HepG2 (cell line): ENCODE measurements around the gene GCH1. TPM values are rescaled to one million over a fixed set of nuclear protein-coding genes. Genes with fewer than 3 reads are reported as not detected.

Experiments
- ATAC-seq: fragments of 200-7000 bp; cut with Tn5 transposase; 3 replicates; pipeline ENCODE4 v1.9.1; 2020; ENCODE audit warnings: mild to moderate bottlenecking, moderate library complexity
- BruUV-seq: library from RNA; stranded (reverse); fragments of 400-500 nt; replicated peaks from 2 replicates; lab custom pipeline; 2021; lab: Mats Ljungman, UMichigan
- CTCF ChIA-PET: fragments of 300-600 bp; formaldehyde crosslinking; extraction: SDS; loops from one replicate; lab custom pipeline; 2021; ENCODE audit warnings: low total read pairs, inconsistent platforms, low intra/inter-chr PET ratio; lab: Yijun Ruan, JAX
- POLR2A ChIA-PET: fragments of 350-600 bp; sonication (Branson Sonifier 250); formaldehyde crosslinking; loops from one replicate; lab custom pipeline; 2020; ENCODE audit warnings: antibody characterized with exemption, inconsistent platforms; lab: Yijun Ruan, JAX
- DNase-seq: peaks from one replicate; pipeline ENCODE4 v3.0.0-alpha.2; 2015; ENCODE audit warnings: low spot score
- FAIRE-seq: peaks from 3 replicates; lab custom pipeline; 2011; peaks lifted over from hg19 to GRCh38; lab: Jason Lieb, UNC
- H2AFZ ChIP-seq: one replicate; pipeline ENCODE4 v1.6.1; 2011; ENCODE audit warnings: low read length, inconsistent platforms
- H3K27ac ChIP-seq: fragments of 300-600 bp; 3 replicates; pipeline ENCODE4 v1.8.0; 2011; ENCODE audit warnings: mixed run types, mild to moderate bottlenecking, mixed read lengths, low read length, inconsistent platforms; ENCODE audit not compliant: insufficient read depth; ENCODE audit errors: extremely low read length
- H3K27me3 ChIP-seq, 2 experiments: fragments of 200-600 bp in 1 of 2; 2 replicates in 1 of 2; 3 replicates in 1 of 2; pipeline versions ENCODE4 v1.6.0 to v1.8.0; 2011; ENCODE audit warnings: low read length in 2 of 2, mild to moderate bottlenecking in 2 of 2, moderate library complexity in 2 of 2, inconsistent platforms in 1 of 2; ENCODE audit not compliant: insufficient read depth in 2 of 2, control insufficient read depth in 1 of 2
- H3K36me3 ChIP-seq, 2 experiments: fragments of 200-600 bp in 1 of 2; replicated peaks in 1 of 2; 2 replicates in 1 of 2; 3 replicates in 1 of 2; pipeline versions ENCODE4 v1.5.1 to v1.8.0; 2011; ENCODE audit warnings: low read length in 2 of 2, inconsistent platforms in 1 of 2; ENCODE audit not compliant: insufficient read depth in 2 of 2, control insufficient read depth in 1 of 2
- H3K4me1 ChIP-seq: 2 replicates; pipeline ENCODE4 v1.5.1; 2012; ENCODE audit warnings: low read length, inconsistent platforms; ENCODE audit not compliant: insufficient read depth
- H3K4me2 ChIP-seq: 2 replicates; pipeline ENCODE4 v1.6.0; 2011; ENCODE audit warnings: low read depth, low read length, inconsistent platforms
- H3K4me3 ChIP-seq, 3 experiments: fragments of 200-600 bp in 1 of 3; sonication (generic), shearing (Covaris generic) in 1 of 3; replicated peaks in 1 of 3; 2 replicates each; pipeline ENCODE4 v1.5.1; 2011 to 2016; ENCODE audit warnings: low read length in 3 of 3, inconsistent platforms in 2 of 3, low read depth in 2 of 3, mild to moderate bottlenecking in 2 of 3, control low read depth in 1 of 3, mixed read lengths in 1 of 3; ENCODE audit not compliant: insufficient read depth in 1 of 3
- H3K79me2 ChIP-seq: one replicate; pipeline ENCODE4 v1.6.1; 2011; ENCODE audit warnings: low read length, inconsistent platforms; ENCODE audit not compliant: insufficient read depth
- H3K9ac ChIP-seq: 2 replicates; pipeline ENCODE4 v1.6.0; 2011; ENCODE audit warnings: mild to moderate bottlenecking, low read depth, low read length, inconsistent platforms; ENCODE audit not compliant: insufficient read depth
- H3K9me3 ChIP-seq: 2 replicates; pipeline ENCODE4 v1.5.1; 2012; ENCODE audit warnings: mild to moderate bottlenecking, low read length
- H4K20me1 ChIP-seq: 2 replicates; pipeline ENCODE4 v1.6.0; 2011; ENCODE audit warnings: inconsistent platforms, mild to moderate bottlenecking, low read length, moderate library complexity; ENCODE audit not compliant: insufficient read depth
- AKNA ChIP-seq: sonication (generic); formaldehyde crosslinking; IDR thresholded peaks from 2 replicates; pipeline ENCODE4 v1.4.0; 2020; ENCODE audit warnings: missing genetic modification reagents, borderline replicate concordance
- ARHGAP35 ChIP-seq: sonication (generic); formaldehyde crosslinking; IDR thresholded peaks from 2 replicates; pipeline ENCODE4 v1.9.0; 2022; ENCODE audit warnings: mild to moderate bottlenecking, inconsistent platforms, moderate library complexity, missing genetic modification reagents, borderline replicate concordance
- CAMTA2 ChIP-seq: sonication (generic); formaldehyde crosslinking; IDR thresholded peaks from 2 replicates; pipeline ENCODE4 v1.4.0; 2020; ENCODE audit warnings: mild to moderate bottlenecking, missing genetic modification reagents, borderline replicate concordance
- ONECUT2 ChIP-seq: sonication (generic); formaldehyde crosslinking; IDR thresholded peaks from 2 replicates; pipeline ENCODE4 v1.4.0; 2020; ENCODE audit warnings: missing genetic modification reagents
- REXO4 ChIP-seq: sonication (generic); formaldehyde crosslinking; IDR thresholded peaks from 2 replicates; pipeline ENCODE4 v1.8.0; 2022; ENCODE audit warnings: missing genetic modification reagents, mild to moderate bottlenecking, borderline replicate concordance
- SMC3 ChIP-seq: IDR thresholded peaks from 2 replicates; pipeline ENCODE4 v1.6.1; 2011; ENCODE audit warnings: low read length, improper control_type of control experiment
- SRF ChIP-seq: IDR thresholded peaks from 2 replicates; pipeline ENCODE4 v1.6.1; 2011; ENCODE audit warnings: mild to moderate bottlenecking, low read depth, low read length, moderate library complexity
- ZC3H4 ChIP-seq: sonication (generic); formaldehyde crosslinking; IDR thresholded peaks from 2 replicates; pipeline ENCODE4 v1.4.0; 2020; ENCODE audit warnings: missing genetic modification reagents, borderline replicate concordance
- ZNF607 ChIP-seq: sonication (generic); formaldehyde crosslinking; IDR thresholded peaks from 2 replicates; pipeline ENCODE4 v1.5.1; 2020; ENCODE audit warnings: missing genetic modification reagents, mild to moderate bottlenecking, borderline replicate concordance
- WGBS: methylation state at CpG from one replicate; pipeline ENCODE4 v1.1.6; 2017; ENCODE audit warnings: low lambda C conversion rate; 5-methylcytosine and 5-hydroxymethylcytosine counted together
- in situ Hi-C: cut with HindIII; loops from 2 replicates; pipeline ENCODE4 v1.10.0; 2017; ENCODE audit warnings: low pct_unique_long_range_greater_than_20kb; ENCODE audit not compliant: extremely low pct_ligation_motif_present
- intact Hi-C: fragments of 100-400 bp; cut with micrococcal nuclease; formaldehyde crosslinking; loops from one replicate; pipeline ENCODE4 v1.10.0; 2022; ENCODE audit not compliant: unreplicated experiment
- polyA plus RNA-seq, 8 experiments: library from polyadenylated mRNA; depleted of rRNA in 3 of 8; stranded (reverse) in 7 of 8; unstranded in 1 of 8; fragments of >200 nt; fragmentation: Illumina TruSeq in 4 of 8; extraction: Trizol in 4 of 8; gene quantifications; 2 replicates each; pipeline versions ENCODE4 v1.2.1 to v1.2.3, GENCODE V29; 2011 to 2016; ENCODE audit warnings: low read depth in 4 of 8, missing spikeins in 1 of 8, mixed read lengths in 1 of 8; ENCODE audit not compliant: insufficient read depth in 1 of 8
- total RNA-seq, 5 experiments: library from RNA; depleted of rRNA; stranded (reverse); fragments of >200 nt; fragmentation: Illumina TruSeq; extraction: Trizol; gene quantifications; 2 replicates each; pipeline ENCODE4 v1.2.3, GENCODE V29; 2016; ENCODE audit warnings: low read depth in 1 of 5
- TF ChIP-seq, protein P1 (sequence below): sonication (generic); formaldehyde crosslinking; IDR thresholded peaks from 2 replicates; pipeline ENCODE4 v1.8.0; 2022; ENCODE audit warnings: mild to moderate bottlenecking, missing genetic modification reagents, moderate library complexity
- TF ChIP-seq, protein P2 (sequence below): sonication (generic); formaldehyde crosslinking; IDR thresholded peaks from 2 replicates; pipeline ENCODE4 v1.4.0; 2020; ENCODE audit warnings: missing genetic modification reagents

GCH1 gene
- total and polyA plus RNA-seq, 2 of the 13 experiments (the other 11 are each of a cell fraction or from before 2014, with no cell fraction given): 15.0 to 25.2 TPM

DNA sequence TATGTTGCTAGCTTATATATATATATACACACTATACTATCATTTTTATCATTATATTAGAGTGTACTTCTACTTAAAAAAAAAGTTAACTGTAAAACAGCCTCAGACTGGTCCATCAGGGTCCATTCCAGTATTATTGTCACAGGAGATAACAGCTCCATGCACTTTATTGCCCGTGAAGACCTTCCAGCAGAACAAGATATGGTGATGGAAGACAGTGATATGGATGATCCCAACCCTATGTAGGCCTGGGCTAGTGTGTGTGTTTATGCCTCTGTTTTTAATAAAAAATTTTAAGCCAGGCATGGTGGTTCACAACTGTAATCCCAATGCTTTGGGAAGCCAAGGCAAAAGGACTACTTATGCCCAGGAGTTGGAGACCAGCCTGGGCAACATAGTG, 86.2 kb downstream of the GCH1 start:
- Histone ChIP-seq H3K4me1 (peaks cover 28% of the 10 kb centered on the region), H3K27ac (no peak overlapping the region), H3K4me2 (no peak overlapping the region), H3K79me2 (no peaks in the 10 kb centered on the region), H3K9me3 (no peaks in the 10 kb centered on the region), H3K9ac (no peak overlapping the region), H3K4me3 (no peak overlapping the region), H3K36me3 (no peaks in the 10 kb centered on the region), H3K27me3 (peaks cover 0 to 11% of the 10 kb centered on the region in 2 experiments; a peak in 1 of 5 replicates), H4K20me1 (no peaks in the 10 kb centered on the region), H2AFZ (no peak overlapping the region)
- BruUV-seq: no TSS peak
- TF ChIP-seq AKNA (no peak), SRF (no peak), ONECUT2 (CRISPR knock-in tag) (no peak), SMC3 (no peak), CAMTA2 (no peak), REXO4 (no peak), ZC3H4 (CRISPR knock-in tag) (no peak), ARHGAP35 (no peak), ZNF607 (no peak)
- TF ChIP-seq, protein P1, sequence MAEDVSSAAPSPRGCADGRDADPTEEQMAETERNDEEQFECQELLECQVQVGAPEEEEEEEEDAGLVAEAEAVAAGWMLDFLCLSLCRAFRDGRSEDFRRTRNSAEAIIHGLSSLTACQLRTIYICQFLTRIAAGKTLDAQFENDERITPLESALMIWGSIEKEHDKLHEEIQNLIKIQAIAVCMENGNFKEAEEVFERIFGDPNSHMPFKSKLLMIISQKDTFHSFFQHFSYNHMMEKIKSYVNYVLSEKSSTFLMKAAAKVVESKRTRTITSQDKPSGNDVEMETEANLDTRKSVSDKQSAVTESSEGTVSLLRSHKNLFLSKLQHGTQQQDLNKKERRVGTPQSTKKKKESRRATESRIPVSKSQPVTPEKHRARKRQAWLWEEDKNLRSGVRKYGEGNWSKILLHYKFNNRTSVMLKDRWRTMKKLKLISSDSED (CRISPR knock-in tag): no peak
- TF ChIP-seq, protein P2, sequence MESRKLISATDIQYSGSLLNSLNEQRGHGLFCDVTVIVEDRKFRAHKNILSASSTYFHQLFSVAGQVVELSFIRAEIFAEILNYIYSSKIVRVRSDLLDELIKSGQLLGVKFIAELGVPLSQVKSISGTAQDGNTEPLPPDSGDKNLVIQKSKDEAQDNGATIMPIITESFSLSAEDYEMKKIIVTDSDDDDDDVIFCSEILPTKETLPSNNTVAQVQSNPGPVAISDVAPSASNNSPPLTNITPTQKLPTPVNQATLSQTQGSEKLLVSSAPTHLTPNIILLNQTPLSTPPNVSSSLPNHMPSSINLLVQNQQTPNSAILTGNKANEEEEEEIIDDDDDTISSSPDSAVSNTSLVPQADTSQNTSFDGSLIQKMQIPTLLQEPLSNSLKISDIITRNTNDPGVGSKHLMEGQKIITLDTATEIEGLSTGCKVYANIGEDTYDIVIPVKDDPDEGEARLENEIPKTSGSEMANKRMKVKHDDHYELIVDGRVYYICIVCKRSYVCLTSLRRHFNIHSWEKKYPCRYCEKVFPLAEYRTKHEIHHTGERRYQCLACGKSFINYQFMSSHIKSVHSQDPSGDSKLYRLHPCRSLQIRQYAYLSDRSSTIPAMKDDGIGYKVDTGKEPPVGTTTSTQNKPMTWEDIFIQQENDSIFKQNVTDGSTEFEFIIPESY (CRISPR knock-in tag): no peak
- 82% methylated on average over 1 of the region's 1 CpG for WGBS
- no peak for DNase-seq
- ChIA-PET CTCF (no interaction called here), POLR2A (no interaction called here)
- intact Hi-C loops (no loop called here), in situ Hi-C loops (no loop called here)
- ATAC-seq: no peak
- no peak for FAIRE-seq
